GM13977 (cell line): ENCODE results near the gene GPR183.

Experiments used
- DNase-seq: peaks from one replicate; pipeline ENCODE4 v3.0.0; 2012; ENCODE audit warnings: low spot score
- CTCF ChIP-seq: IDR thresholded peaks from 2 replicates; pipeline ENCODE4 v1.5.1; 2012; ENCODE audit warnings: mild to moderate bottlenecking, control low read depth; ENCODE audit not compliant: insufficient read depth; ENCODE audit errors: extremely low read depth, missing control alignments
- in situ Hi-C: fragments of 300-500 bp; cut with MboI; formaldehyde crosslinking; loops from one replicate; pipeline ENCODE4 v1.12.0; 2022; ENCODE audit warnings: low sequenced_read_pairs, low pct_unique_long_range_greater_than_20kb, mixed read lengths, inconsistent platforms; ENCODE audit not compliant: unreplicated experiment

The GPR183 gene

GRCh38 chr13:99347335-99347878, 40.2 kb upstream of the GPR183 start:
- no peak for DNase-seq
- TF ChIP-seq CTCF = no peak
- in situ Hi-C loops = no loop called here

GRCh38 chr13:99346335-99347042, 39.3 kb upstream of the GPR183 start:
- no peak for DNase-seq
- no peak for TF ChIP-seq CTCF
- in situ Hi-C loops = no loop called here

- DNase-seq = no peak
- in situ Hi-C loops = no loop called here
- TF ChIP-seq CTCF = no peak
These were observed 38.1 kb upstream of the GPR183 start for GRCh38 chr13:99345345-99345744.

DNA sequence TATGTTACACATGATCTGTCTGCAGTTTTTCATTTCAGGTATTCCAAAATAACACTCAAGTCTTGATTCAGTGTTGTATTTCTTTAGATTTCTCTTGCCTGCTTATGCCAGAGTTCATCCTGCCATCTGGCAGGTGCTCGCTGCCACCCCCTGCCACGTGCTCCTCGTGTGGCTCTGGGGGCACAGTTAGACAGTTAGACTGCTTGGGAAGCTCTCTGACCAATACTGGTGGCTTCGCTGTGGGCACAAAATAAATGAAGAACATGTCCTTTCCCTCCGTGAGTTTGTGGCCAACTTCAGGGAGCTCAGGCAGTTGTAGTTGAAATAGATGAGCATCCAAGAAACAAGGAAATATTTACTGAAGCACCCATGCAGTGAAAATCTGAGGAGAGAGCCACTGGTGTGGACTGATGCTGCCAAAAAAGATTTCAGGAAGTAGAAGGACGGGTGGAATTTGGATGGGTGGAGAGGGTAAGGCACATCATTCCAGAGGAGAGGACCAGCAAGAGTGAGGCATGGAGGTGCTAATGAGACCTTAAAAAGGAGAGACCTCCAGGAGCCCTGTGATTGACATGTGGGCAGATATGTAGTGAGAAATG, 37.5 kb upstream of the GPR183 start:
- DNase-seq = no peak
- in situ Hi-C loops = no loop called here
- no peak for TF ChIP-seq CTCF

DNA sequence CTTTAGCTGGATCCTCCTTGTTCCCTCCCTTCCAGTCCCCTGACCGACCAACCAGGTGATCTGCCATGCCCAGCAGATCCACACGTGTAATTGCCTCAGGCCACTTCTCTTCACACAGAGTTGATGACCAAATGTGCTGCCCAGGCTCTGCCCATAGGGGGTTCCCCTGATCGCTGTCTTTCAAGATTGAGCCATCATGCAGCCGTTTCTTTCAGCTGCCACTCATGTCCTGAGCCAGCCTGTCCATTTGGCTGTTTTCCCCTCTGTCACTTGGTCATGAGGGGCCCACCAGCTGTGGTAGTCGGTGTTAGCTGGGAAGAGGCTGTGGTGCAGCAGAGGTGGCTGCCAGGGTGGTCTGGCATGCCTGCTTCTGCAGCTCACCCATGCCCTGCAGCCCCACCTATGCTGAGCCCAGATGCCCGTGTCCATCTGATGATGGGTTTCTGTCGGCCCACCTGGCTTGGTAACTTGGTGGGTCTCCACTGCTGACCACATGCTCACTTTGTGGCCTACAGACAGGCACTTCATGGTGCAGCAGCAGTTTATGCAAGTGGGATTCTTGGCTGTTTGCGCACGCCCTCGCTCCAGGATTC, 35.6 kb upstream of the GPR183 start:
- in situ Hi-C loops = no loop called here
- no peak for DNase-seq
- TF ChIP-seq CTCF = no peak

GRCh38 chr13:99341969-99342722, 34.9 kb upstream of the GPR183 start:
- no peak for DNase-seq
- TF ChIP-seq CTCF = no peak
- in situ Hi-C loops = no loop called here
